HG03159 (cell line): Measurements from ENCODE around the gene SEC23B.
"Not testable (repeated sequence)": the region's sequence is repeated elsewhere in the genome, so short reads cannot be mapped to it uniquely, and the experiment has no call there.

Source experiments
- ATAC-seq: cut with Tn5 transposase; IDR thresholded peaks from one replicate; pipeline ENCODE4 v1.9.1; 2021; ENCODE audit warnings: mild to moderate bottlenecking, moderate library complexity; ENCODE audit not compliant: unreplicated experiment

Gene SEC23B

DNA sequence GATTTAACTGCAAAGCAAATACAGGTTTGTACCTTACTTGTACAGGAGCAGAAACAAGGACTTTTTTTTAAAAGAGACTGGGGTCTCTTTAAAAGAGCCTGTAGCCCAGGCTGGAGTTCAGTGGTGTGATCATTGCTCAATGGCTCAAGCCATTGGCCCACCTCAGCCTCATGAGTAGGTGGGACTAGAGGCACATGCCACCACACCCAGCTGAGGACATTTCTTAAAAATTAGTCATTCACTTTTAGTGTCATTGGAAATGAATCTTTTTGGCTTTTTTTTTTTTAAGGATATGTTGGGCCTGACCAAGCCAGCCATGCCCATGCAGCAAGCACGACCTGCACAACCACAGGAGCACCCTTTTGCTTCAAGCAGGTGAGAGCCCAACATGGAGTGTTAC, 16.9 kb downstream of the SEC23B start:
- ATAC-seq, result no peak

- ATAC-seq, result not testable (repeated sequence)
These were observed 19.0 kb downstream of the SEC23B start for GRCh38 chr20:18526761-18527160.

DNA sequence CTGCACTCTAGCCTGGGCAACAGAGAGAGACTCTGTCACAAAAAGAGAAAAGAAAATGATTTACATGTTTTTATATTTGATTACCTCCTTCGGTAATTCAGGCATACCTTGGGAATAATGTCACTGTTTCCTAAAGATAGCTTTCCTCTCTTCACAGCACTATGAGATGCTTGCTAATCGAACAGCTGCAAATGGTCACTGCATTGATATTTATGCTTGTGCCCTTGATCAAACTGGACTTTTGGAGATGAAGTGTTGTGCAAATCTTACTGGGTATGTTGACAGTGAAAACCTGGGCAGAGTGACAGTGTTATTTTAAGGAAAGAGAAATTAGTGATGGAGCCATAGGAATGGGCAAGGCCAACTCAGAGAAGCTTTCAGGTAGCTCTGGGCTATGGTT, 19.6 kb downstream of the SEC23B start:
- ATAC-seq, result no peak

DNA sequence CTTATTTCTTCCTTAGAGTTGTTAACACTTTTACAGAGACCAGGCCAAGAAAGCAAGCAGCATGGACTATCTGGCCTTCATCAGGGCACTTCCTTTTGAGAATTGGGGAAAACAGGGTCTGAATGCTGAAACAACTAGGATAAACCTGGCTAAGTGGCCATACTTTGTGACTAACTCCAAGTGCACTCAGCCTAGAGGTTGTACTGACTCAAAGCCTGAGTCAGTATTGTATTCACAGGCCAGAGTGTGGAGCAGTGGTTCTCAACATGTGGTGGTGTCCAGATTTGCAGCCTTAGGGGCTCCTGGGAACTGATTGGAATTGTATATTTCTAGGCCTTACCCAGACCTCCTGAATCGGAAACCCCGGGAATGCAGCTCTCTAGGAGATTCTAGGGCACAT, 20.1 kb downstream of the SEC23B start:
- no peak for ATAC-seq

DNA sequence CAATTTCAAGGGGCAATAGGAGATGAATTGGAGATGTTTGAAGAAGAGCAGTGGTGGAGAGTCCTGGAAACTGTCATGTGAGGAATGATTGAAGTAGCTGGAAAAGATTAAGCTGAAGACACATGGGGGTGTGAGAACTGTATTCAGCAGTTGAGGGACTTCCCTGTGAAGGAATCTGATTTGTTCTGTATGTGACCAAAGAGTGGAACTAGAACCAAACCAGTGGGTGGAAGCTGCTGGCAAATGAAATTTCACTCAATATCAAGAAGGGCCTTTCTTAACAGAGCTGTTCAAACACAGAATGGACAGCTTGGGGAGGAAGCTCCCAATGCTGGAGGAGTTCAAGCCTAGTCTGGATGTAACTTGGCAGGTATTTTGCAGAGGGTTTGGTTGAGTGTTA, 21.3 kb downstream of the SEC23B start:
- ATAC-seq, result no peak

DNA sequence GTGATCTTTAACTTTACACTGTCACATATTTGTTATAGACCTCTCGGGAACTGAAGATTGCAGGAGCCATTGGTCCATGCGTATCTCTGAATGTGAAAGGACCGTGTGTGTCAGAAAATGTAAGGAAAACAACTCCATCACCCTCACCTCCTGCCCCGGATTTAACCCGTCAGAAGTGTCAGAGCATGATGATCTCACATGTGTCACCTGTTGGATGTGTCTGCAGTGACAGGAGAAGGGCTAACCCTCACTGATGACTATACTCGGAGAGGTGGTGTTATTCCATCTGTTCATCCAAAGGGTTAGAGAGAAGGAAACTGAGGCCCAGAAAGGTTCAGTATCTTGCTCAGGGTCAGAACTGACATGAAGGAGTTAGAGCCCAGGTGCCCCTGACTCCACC, 24.9 kb downstream of the SEC23B start:
- ATAC-seq, result no peak

- no peak for ATAC-seq
These were observed 25.8 kb downstream of the SEC23B start for GRCh38 chr20:18533491-18533890.

DNA sequence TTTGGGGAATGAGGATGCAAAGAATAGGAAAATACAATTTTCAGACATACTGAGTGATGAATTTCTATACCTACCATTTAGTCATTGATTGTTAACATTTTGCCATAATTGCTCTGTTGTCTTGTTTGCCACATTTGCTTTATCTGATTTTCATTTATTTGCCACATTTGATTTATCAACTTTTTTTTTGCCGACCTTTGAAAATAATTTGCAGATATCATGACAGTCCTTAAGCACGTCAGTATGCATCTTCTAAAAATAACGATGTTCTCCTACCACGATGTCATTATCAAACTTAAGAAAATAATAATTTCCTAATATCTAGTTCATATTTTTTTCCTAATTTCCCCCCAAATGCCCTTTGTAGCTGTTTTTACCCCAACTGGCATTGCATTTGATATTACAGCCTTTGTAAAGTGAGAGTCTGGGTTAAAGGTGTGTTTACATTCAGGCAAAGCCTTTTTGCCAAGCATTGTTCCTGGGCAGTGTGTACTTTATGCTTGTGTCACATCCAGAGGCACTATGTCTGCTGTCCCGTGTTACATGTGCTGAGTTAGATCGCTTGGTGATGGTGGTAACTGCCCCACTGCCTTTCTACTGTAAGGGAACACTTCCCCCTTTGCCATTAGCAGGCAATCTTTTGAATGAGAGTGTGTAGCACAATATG, 26.4 kb downstream of the SEC23B start:
- no peak for ATAC-seq

DNA sequence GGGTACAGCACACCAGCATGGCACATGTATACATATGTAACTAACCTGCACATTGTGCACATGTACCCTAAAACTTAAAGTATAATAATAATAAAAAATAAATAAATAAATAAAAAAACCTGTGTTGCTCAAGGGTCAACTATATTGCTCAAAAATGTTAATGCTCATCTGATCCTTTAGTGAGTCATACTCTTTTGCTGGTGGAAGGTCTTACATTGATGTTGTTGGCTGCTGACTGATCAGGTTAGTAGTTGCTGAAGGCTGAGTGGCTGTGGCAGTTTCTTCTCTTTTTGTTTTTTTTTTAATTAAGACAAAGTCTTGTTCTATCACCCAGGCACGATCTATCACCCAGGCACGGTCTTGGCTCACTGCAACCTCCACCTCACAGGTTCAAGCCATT, 29.9 kb downstream of the SEC23B start:
- ATAC-seq, result no peak

GRCh38 chr20:18541741-18542140, 34.0 kb downstream of the SEC23B start:
- no peak for ATAC-seq

- no peak for ATAC-seq
These were observed 35.5 kb downstream of the SEC23B start for GRCh38 chr20:18543216-18543615.

DNA sequence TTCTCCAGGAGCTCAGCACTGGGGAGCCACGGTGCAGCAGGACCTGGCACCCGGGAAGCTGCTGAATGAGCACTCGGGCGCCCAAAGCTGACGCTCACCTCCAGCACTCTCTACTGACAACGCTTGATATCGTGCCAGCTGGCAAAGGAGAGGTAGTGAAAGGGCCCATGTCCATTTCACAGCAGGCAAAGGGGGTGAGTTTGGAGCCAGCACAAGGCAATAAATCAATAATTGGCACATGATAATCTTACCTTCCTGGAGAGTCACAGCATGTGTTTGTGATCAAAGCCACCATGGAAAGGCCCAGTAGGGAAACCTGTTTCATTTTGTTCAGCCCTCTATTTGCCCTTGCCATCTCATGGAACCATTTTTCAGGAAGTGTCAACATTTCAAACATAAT, 36.2 kb downstream of the SEC23B start:
- no peak for ATAC-seq

- ATAC-seq, result no peak
These were observed 37.8 kb downstream of the SEC23B start for GRCh38 chr20:18545566-18545965.

GRCh38 chr20:18548465-18548864, 40.7 kb downstream of the SEC23B start:
- no peak for ATAC-seq

GRCh38 chr20:18553746-18554145, 46.0 kb downstream of the SEC23B start:
- ATAC-seq, result no peak

DNA sequence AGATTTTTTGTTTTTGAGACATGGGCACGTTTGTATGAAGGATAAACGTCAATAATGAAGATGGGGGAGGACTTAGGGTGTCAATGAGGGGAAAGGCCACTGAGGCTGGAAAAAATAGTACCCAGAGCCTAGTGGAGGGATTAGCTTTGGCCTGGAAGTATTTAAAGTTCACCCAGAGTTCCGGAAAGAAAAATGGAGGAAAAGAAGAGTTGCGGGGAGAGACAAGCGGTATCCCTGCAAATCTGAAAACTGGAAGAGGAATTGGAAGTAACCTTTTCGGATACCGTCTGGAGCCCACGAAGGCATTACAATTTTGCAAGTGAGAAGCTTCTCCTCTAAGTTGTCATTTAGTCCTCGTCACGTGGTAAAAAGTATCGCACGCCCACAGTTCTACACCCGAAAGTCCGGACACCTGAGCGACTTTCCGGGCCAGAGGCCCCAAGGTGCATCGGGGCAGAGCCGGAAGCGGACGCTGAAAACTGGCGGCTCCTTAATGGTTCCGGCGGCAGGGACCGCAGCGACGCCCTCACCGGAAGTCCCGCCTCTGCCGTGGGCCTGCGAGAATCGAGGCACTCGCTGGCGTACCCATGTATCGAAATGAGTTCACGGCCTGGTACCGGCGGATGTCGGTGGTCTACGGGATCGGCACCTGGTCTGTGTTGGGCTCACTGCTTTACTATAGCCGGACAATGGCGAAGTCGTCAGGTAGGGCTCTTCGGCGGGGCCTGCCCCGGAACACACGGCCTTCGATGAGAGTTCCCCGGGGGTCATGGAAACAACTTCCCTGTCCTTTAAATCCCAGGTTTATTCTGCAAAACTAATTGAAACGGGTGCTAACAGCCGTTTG, 59.4 kb downstream of the SEC23B start, which contains the start of gene SMIM26:
SMIM26 (plus strand) TSS at position 541 of the 847 bp plus-strand sequence; CDS start at position 588, 47 bp downstream.
- peak; percentile 99 for ATAC-seq

- no peak for ATAC-seq
These were observed 60.0 kb downstream of the SEC23B start for GRCh38 chr20:18567739-18568091.

- no peak for ATAC-seq
These were observed 63.3 kb downstream of the SEC23B start for GRCh38 chr20:18571009-18571408.

- no peak for ATAC-seq
These were observed 63.8 kb downstream of the SEC23B start for GRCh38 chr20:18571578-18571977.

DNA sequence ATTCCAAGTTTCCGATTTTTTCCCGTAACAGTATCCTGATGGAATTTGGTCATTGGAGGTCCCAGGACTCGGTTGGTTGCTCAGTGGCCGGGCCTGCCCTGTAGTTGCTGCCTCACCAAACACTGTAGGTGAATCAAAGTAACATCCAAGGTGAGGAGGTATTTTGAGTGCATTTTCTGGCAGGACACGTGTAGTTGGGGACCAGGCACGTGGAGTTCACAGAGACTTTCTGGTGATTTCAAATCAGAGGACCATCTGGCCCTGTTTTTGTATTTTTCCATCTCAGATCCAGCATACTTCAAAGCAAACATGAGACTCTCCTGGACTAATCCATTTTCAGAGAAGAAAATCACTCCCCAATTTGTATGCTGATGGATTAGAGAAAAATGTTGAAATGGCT, 70.2 kb downstream of the SEC23B start:
- ATAC-seq, result no peak

DNA sequence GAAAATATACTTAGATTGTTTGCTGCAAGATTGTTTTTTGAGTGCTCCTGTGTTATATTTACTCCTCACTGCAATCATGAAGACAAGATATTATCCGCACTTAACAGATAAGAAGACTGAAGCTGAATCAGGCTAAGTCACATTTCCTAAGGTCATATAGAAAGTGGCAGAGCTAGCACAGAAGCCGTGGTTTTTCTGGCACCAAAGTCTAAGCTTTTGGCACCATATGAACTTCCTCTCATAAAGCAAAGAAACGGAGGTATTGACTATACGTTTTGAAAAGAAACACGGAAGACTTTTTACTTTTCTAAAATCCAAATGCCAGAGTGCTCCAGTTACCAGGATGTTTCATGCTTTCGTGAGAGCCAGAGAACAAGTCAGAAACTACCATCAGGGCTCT, 70.8 kb downstream of the SEC23B start:
- no peak for ATAC-seq

DNA sequence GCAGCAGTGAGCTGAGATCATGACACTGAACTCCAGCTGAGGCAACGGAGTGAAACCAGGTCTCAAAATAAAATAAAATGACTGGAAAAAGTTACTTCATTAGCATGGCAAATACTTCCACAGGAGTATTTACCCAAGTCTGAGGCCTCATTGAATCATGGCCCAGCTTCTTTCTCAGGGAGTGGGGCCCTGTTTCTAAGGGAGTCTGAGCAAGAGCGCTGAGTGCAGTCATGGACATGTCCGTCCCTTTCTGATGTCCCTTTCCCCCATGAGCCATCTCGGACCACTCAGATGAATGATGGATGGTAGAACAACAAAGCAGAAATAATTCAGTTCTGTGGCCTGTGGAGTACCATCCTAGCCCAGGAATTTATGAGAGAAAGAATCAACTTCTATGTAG, 72.3 kb downstream of the SEC23B start:
- ATAC-seq, result no peak
